A549 (cell line): ENCODE measurements around the gene SCIN. TPM values are rescaled to one million over a fixed set of nuclear protein-coding genes. Genes with fewer than 3 reads are reported as not detected.

Experiments
- ATAC-seq, 2 experiments: fragments of 200-7000 bp in 1 of 2; fragments of >200 bp in 1 of 2; cut with Nextera tagmentation in 1 of 2; cut with Tn5 transposase in 1 of 2; 3 replicates each; pipeline versions ENCODE4 v1.8.0 to v1.9.1; 2018 to 2020; ENCODE audit warnings: mild to moderate bottlenecking in 1 of 2, moderate library complexity in 1 of 2
- CTCF ChIA-PET: fragments of 300-600 bp; sonication (Branson Sonifier 250); formaldehyde crosslinking; extraction: SDS; loops from one replicate; lab custom pipeline; 2021; ENCODE audit warnings: antibody characterized with exemption, inconsistent platforms; lab: Yijun Ruan, JAX
- POLR2A ChIA-PET: fragments of 350-600 bp; formaldehyde crosslinking; extraction: SDS; loops from one replicate; lab custom pipeline; 2021; ENCODE audit warnings: antibody characterized with exemption, inconsistent platforms; lab: Yijun Ruan, JAX
- DNase-seq, 2 experiments: peaks; one replicate each; pipeline versions ENCODE4 v3.0.0 to v3.0.0-alpha.2; 2011 to 2016; ENCODE audit warnings: low read depth in 1 of 2, low spot score in 1 of 2
- FAIRE-seq: peaks from 2 replicates; lab custom pipeline; 2011; peaks lifted over from hg19 to GRCh38; lab: Jason Lieb, UNC
- H3K27ac ChIP-seq, 2 experiments: fragments of >200 bp; sonication (Bioruptor Twin); formaldehyde crosslinking; 3 replicates each; pipeline ENCODE4 v1.5.1; 2016 to 2017
- H3K4me1 ChIP-seq: fragments of >200 bp; sonication (Bioruptor Twin); formaldehyde crosslinking; 3 replicates; pipeline ENCODE4 v1.6.1; 2016
- H3K4me2 ChIP-seq: fragments of >200 bp; sonication (Bioruptor Twin); formaldehyde crosslinking; 3 replicates; pipeline ENCODE4 v1.6.1; 2016
- H3K4me3 ChIP-seq: fragments of >200 bp; sonication (Bioruptor Twin); formaldehyde crosslinking; 3 replicates; pipeline ENCODE4 v1.5.1; 2016
- H3K9me3 ChIP-seq: fragments of >200 bp; sonication (Bioruptor Twin); formaldehyde crosslinking; 3 replicates; pipeline ENCODE4 v1.6.1; 2016
- ATOH8 ChIP-seq: fragments of 250-450 bp; sonication (Bioruptor Pico); IDR thresholded peaks from 2 replicates; pipeline ENCODE4 v1.5.0; 2020; ENCODE audit warnings: low read depth, mild to moderate bottlenecking, moderate library complexity
- CHD2 ChIP-seq: fragments of 150-350 bp; IDR thresholded peaks from 2 replicates; pipeline ENCODE4 v1.6.1; 2014; ENCODE audit warnings: low read length; ENCODE audit not compliant: partially characterized antibody
- E2F6 ChIP-seq: IDR thresholded peaks from 2 replicates; pipeline ENCODE4 v1.6.1; 2012; ENCODE audit warnings: low read depth, borderline replicate concordance
- EHF ChIP-seq: fragments of 250-450 bp; sonication (Bioruptor Pico); IDR thresholded peaks from 2 replicates; pipeline ENCODE4 v1.5.0; 2020; ENCODE audit warnings: mild to moderate bottlenecking
- EHMT2 ChIP-seq: fragments of 200-600 bp; sonication (generic); IDR thresholded peaks from 2 replicates; pipeline ENCODE4 v1.6.1; 2016; ENCODE audit warnings: antibody characterized with exemption, low read depth, mild to moderate bottlenecking, moderate library complexity
- EP300 ChIP-seq, 2 experiments: fragments of >200 bp; sonication (Bioruptor Twin); formaldehyde crosslinking; IDR thresholded peaks; 2 replicates in 1 of 2; 3 replicates in 1 of 2; pipeline ENCODE4 v1.6.1; 2016 to 2017
- ESRRA ChIP-seq: fragments of 150-350 bp; IDR thresholded peaks from 2 replicates; pipeline ENCODE4 v1.6.1; 2014; ENCODE audit warnings: mild to moderate bottlenecking, low read length, borderline replicate concordance
- FOXS1 ChIP-seq: fragments of 250-450 bp; sonication (Bioruptor Pico); IDR thresholded peaks from 2 replicates; pipeline ENCODE4 v1.5.0; 2020; ENCODE audit warnings: mild to moderate bottlenecking, moderate library complexity
- HDAC2 ChIP-seq: fragments of 200-600 bp; sonication (generic); IDR thresholded peaks from 2 replicates; pipeline ENCODE4 v1.6.1; 2016
- HMGXB4 ChIP-seq: fragments of 250-450 bp; sonication (Bioruptor Pico); IDR thresholded peaks from 2 replicates; pipeline ENCODE4 v1.5.0; 2021; ENCODE audit warnings: mild to moderate bottlenecking, moderate library complexity, borderline replicate concordance
- HOXB13 ChIP-seq: fragments of 250-450 bp; sonication (Bioruptor Pico); IDR thresholded peaks from 2 replicates; pipeline ENCODE4 v1.5.0; 2020; ENCODE audit warnings: low read depth, mild to moderate bottlenecking, moderate library complexity
- JUNB ChIP-seq: fragments of >200 bp; sonication (Bioruptor Twin); formaldehyde crosslinking; IDR thresholded peaks from 2 replicates; pipeline ENCODE4 v1.6.1; 2016
- MYC ChIP-seq: IDR thresholded peaks from 2 replicates; pipeline ENCODE4 v1.6.1; 2012; ENCODE audit warnings: mild to moderate bottlenecking, inconsistent platforms, low read length, improper control_type of control experiment, borderline replicate concordance
- NPAS2 ChIP-seq: fragments of 250-450 bp; sonication (Bioruptor Pico); IDR thresholded peaks from 2 replicates; pipeline ENCODE4 v1.8.0; 2022; ENCODE audit warnings: mild to moderate bottlenecking, moderate library complexity, borderline replicate concordance
- PHF8 ChIP-seq: fragments of 200-600 bp; sonication (generic); IDR thresholded peaks from 2 replicates; pipeline ENCODE4 v1.6.1; 2016; ENCODE audit warnings: low read depth, mild to moderate bottlenecking, antibody characterized with exemption, moderate library complexity, borderline replicate concordance
- POLR2A ChIP-seq: IDR thresholded peaks from 2 replicates; pipeline ENCODE4 v1.6.1; 2012; ENCODE audit warnings: mild to moderate bottlenecking, low read length
- POLR2AphosphoS2 ChIP-seq: conservative IDR thresholded peaks from 2 replicates; pipeline ENCODE4 v1.6.1; 2012; ENCODE audit warnings: low read length, improper control_type of control experiment, inconsistent platforms
- RAD21 ChIP-seq, 2 experiments: fragments of >200 bp in 1 of 2; sonication (Bioruptor Twin) in 1 of 2; formaldehyde crosslinking in 1 of 2; IDR thresholded peaks in 1 of 2; conservative IDR thresholded peaks in 1 of 2; 2 replicates in 1 of 2; 3 replicates in 1 of 2; pipeline ENCODE4 v1.6.1; 2012 to 2018; ENCODE audit warnings: inconsistent platforms in 1 of 2
- REST ChIP-seq: fragments of 200-600 bp; sonication (generic); IDR thresholded peaks from 2 replicates; pipeline ENCODE4 v1.6.1; 2016; ENCODE audit warnings: antibody characterized with exemption, mild to moderate bottlenecking, moderate library complexity
- SMC3 ChIP-seq: fragments of >200 bp; sonication (Bioruptor Twin); formaldehyde crosslinking; IDR thresholded peaks from 3 replicates; pipeline ENCODE4 v1.6.1; 2018; ENCODE audit warnings: inconsistent platforms
- SREBF2 ChIP-seq: fragments of 450-650 bp; IDR thresholded peaks from 2 replicates; pipeline ENCODE4 v1.6.1; 2014; ENCODE audit warnings: mild to moderate bottlenecking, moderate library complexity
- ZFP36 ChIP-seq: fragments of 450-650 bp; IDR thresholded peaks from 2 replicates; pipeline ENCODE4 v1.6.1; 2014; ENCODE audit warnings: borderline replicate concordance; ENCODE audit not compliant: partially characterized antibody
- ZSCAN20 ChIP-seq: fragments of 250-450 bp; sonication (Bioruptor Pico); IDR thresholded peaks from 2 replicates; pipeline ENCODE4 v1.8.0; 2022; ENCODE audit warnings: mild to moderate bottlenecking, moderate library complexity
- WGBS: methylation state at CpG from one replicate; pipeline ENCODE4 v1.1.6; 2017; ENCODE audit errors: missing lambda C conversion rate; 5-methylcytosine and 5-hydroxymethylcytosine counted together
- polyA plus RNA-seq, 4 experiments: library from polyadenylated mRNA; depleted of rRNA in 3 of 4; stranded (reverse); fragments of >200 nt; fragmentation: RNase III in 1 of 4; extraction: RNeasy Plus Mini Kit Qiagen cat#74134 plus additional on column Dnase treatment in 1 of 4; gene quantifications; 2 replicates in 3 of 4; 3 replicates in 1 of 4; pipeline ENCODE4 v1.2.3, GENCODE V29; 2011 to 2017

SCIN gene
- polyA plus RNA-seq, 2 of the 4 experiments (the other 2 are of a cell fraction), result 0.05 to 0.27 TPM

GRCh38 chr7:12586271-12586670, 15.8 kb downstream of the SCIN start:
- H3K4me1 ChIP-seq, result peaks cover 27% of the 10 kb centered on the region
- no peak for DNase-seq
- no peak overlapping the region for H3K4me2 ChIP-seq
- no peak overlapping the region for H3K4me3 ChIP-seq
- ChIA-PET POLR2A (no interaction called here), CTCF (interaction anchor here (1.0 kb wide), 1 partner anchor 61 kb away, joined by 5 read pairs; no protein-coding TSS in a partner anchor)
- WGBS, result 91% methylated on average over 4 of the region's 4 CpGs
- no peak overlapping the region for H3K27ac ChIP-seq
- ATAC-seq, result no peak
- FAIRE-seq, result no peak
- H3K9me3 ChIP-seq, result no peaks in the 10 kb centered on the region
- no peak for TF ChIP-seq ESRRA
- TF ChIP-seq POLR2A, result no peak
- no peak for TF ChIP-seq SREBF2
- no peak for TF ChIP-seq REST

- H3K9me3 ChIP-seq, result no peaks in the 10 kb centered on the region; the same call in 2 of the 3 replicates
- H3K4me2 ChIP-seq, result no peak overlapping the region
- POLR2A ChIA-PET, result no interaction called here
- H3K4me3 ChIP-seq, result no peak overlapping the region
- H3K27ac ChIP-seq, result no peak overlapping the region
- peaks cover 21% of the 10 kb centered on the region for H3K4me1 ChIP-seq
- CTCF ChIA-PET, result interaction anchor here (2.2 kb wide), 1 partner anchor 64 kb away, joined by 10 read pairs; no protein-coding TSS in a partner anchor
- no peak for DNase-seq
- no peak for FAIRE-seq
- no peak for ATAC-seq
- TF ChIP-seq PHF8 (no peak), HDAC2 (no peak), RAD21 (conservative IDR thresholded peaks at IDR 0.05 in 1 of 2, IDR thresholded peaks at IDR 0.05 in 1 of 2) (no peak), SMC3 (no peak), HOXB13 (CRISPR knock-in tag) (no peak), E2F6 (no peak), JUNB (no peak), CHD2 (no peak), FOXS1 (CRISPR knock-in tag) (no peak), NPAS2 (CRISPR knock-in tag) (no peak), EHMT2 (no peak), MYC (no peak), ATOH8 (CRISPR knock-in tag) (no peak), EP300 (IDR thresholded peaks at IDR 0.05) (no peak)
- 90% methylated on average over 10 of the region's 11 CpGs for WGBS
Observed at GRCh38 chr7:12588259-12588904, 17.9 kb downstream of the SCIN start.

- CTCF ChIA-PET, result interaction anchor here (0.9 to 2.2 kb wide), 3 partner anchors 13 to 66 kb away, joined by 3 to 10 read pairs (median 3); no protein-coding TSS in a partner anchor
- no peak for ATAC-seq
- Histone ChIP-seq H3K9me3 (no peaks in the 10 kb centered on the region; the same call in 2 of the 3 replicates), H3K4me3 (no peak overlapping the region)
- TF ChIP-seq ZFP36 (no peak), EHF (CRISPR knock-in tag) (no peak), ZSCAN20 (CRISPR knock-in tag) (no peak), HMGXB4 (CRISPR knock-in tag) (no peak), POLR2A (no peak), POLR2AphosphoS2 (no peak), HOXB13 (CRISPR knock-in tag) (no peak), JUNB (no peak), FOXS1 (CRISPR knock-in tag) (no peak)
- TF ChIP-seq, all 56 proteins: peak for 0
- POLR2A ChIA-PET, result no interaction called here
- no peak overlapping the region for H3K27ac ChIP-seq
- 59% methylated on average over 7 of the region's 7 CpGs for WGBS
- H3K4me1 ChIP-seq, result no peaks in the 10 kb centered on the region
- no peak for FAIRE-seq
- DNase-seq, result no peak
- H3K4me2 ChIP-seq, result no peak overlapping the region
Observed at GRCh38 chr7:12590559-12590958, 20.0 kb downstream of the SCIN start.
